ENCODE results near the gene SIRT7. TPM values are rescaled to one million over a fixed set of nuclear protein-coding genes. Genes with fewer than 3 reads are reported as not detected.

The SIRT7 gene
- total and polyA plus RNA-seq, 2 donors (not counting 1 experiment from before 2014, with no cell fraction given) = 3.3 to 18.7 TPM

DNA sequence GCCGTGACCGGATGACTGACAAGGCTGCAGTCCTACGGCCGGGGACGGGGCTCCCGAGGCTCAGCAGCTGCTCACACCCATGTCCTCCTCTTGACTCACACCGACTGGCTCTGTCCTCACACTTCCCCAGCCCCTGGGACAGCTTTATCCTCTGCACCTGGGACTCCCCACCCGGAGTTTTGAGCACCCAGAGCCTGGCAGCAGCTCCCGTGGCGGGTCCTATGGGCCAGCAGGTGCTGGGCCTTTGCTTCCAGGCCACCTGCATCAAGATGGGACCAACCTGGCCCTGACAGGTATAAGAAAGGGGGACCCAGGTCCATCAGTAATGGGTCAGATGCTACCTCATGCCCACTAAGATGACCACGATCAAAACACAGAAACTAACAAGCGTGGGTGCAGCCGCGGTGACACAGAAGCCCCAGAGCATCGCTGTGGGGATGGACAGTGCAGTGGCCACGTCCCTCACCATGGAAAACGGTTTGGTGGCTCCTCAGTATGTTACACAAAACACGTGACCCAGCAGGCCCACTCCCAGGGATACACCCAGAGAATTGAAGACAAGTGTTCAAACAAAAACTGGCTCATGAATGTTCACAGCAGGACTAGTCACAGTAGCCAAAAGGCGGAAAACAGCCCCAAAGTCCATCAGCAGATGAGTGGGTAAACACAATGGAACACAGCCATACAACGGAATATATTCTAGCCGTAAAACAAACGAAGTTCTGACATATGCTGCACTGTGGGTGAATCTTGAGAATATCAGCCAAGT is 46.3 kb upstream of the SIRT7 start:
- Histone ChIP-seq H3K27ac (ENCODE audit: insufficient read depth, low read length) (no peak overlapping the region), H3K9ac (ENCODE audit: insufficient read depth, low read length) (no peak overlapping the region), H3K4me1 (ENCODE audit: control insufficient read depth, extremely low read depth, insufficient read depth, low read length) (peaks cover 10% of the 10 kb centered on the region), H2AFZ (ENCODE audit: low read length) (no peak overlapping the region), H3K4me2 (ENCODE audit: extremely low read depth, insufficient read depth, low read length) (no peak overlapping the region), H3K36me3 (ENCODE audit: control insufficient read depth, insufficient read depth, low read length) (no peaks in the 10 kb centered on the region), H3K27me3 (ENCODE audit: control insufficient read depth, insufficient read depth, low read length) (peaks cover 25% of the 10 kb centered on the region), H3K79me2 (ENCODE audit: control insufficient read depth, insufficient read depth, low read length) (no peaks in the 10 kb centered on the region), H4K20me1 (ENCODE audit: control insufficient read depth, extremely low read depth, insufficient read depth, low read length) (no peaks in the 10 kb centered on the region), H3K9me3 (ENCODE audit: control insufficient read depth, insufficient read depth, low read depth, low read length) (no peaks in the 10 kb centered on the region), H3K4me3 (replicated peaks in 1 of 4; ENCODE audit: control extremely low read depth in 1 of 4, insufficient read depth in 1 of 4, low read depth in 3 of 4, low read length in 4 of 4) (no peak overlapping the region)
- no peak for DNase-seq (ENCODE audit: low read depth in 2 of 2)
- TF ChIP-seq EZH2 (IDR thresholded peaks at IDR 0.05; ENCODE audit: low read length, missing control alignments) (no peak), CTCF (conservative IDR thresholded peaks at IDR 0.05 in 1 of 2, IDR thresholded peaks at IDR 0.05 in 1 of 2; ENCODE audit: low read depth in 1 of 2, low read length in 2 of 2) (no peak)

- H2AFZ ChIP-seq (ENCODE audit: low read length) = no peak overlapping the region
Measured at GRCh38 chr17:81962499-81963441, 44.8 kb upstream of the SIRT7 start.

More at GRCh38 chr17:81962499-81963441, 44.8 kb upstream of the SIRT7 start:
- H3K4me2 ChIP-seq (ENCODE audit: extremely low read depth, insufficient read depth, low read length) = no peak overlapping the region
- peaks cover 36% of the 10 kb centered on the region for H3K27me3 ChIP-seq (ENCODE audit: control insufficient read depth, insufficient read depth, low read length)
- H3K27ac ChIP-seq (ENCODE audit: insufficient read depth, low read length) = no peak overlapping the region
- DNase-seq (ENCODE audit: low read depth in 2 of 2) = no peak
- H3K79me2 ChIP-seq (ENCODE audit: control insufficient read depth, insufficient read depth, low read length) = no peaks in the 10 kb centered on the region
- no peaks in the 10 kb centered on the region for H3K9me3 ChIP-seq (ENCODE audit: control insufficient read depth, insufficient read depth, low read depth, low read length)
- no peaks in the 10 kb centered on the region for H4K20me1 ChIP-seq (ENCODE audit: control insufficient read depth, extremely low read depth, insufficient read depth, low read length)
- peaks cover 10% of the 10 kb centered on the region for H3K4me1 ChIP-seq (ENCODE audit: control insufficient read depth, extremely low read depth, insufficient read depth, low read length)
- H3K9ac ChIP-seq (ENCODE audit: insufficient read depth, low read length) = no peak overlapping the region
- H3K36me3 ChIP-seq (ENCODE audit: control insufficient read depth, insufficient read depth, low read length) = no peaks in the 10 kb centered on the region
- H3K4me3 ChIP-seq (replicated peaks in 1 of 4; ENCODE audit: control extremely low read depth in 1 of 4, insufficient read depth in 1 of 4, low read depth in 3 of 4, low read length in 4 of 4) = no peak overlapping the region
- no peak for TF ChIP-seq CTCF (conservative IDR thresholded peaks at IDR 0.05 in 1 of 2, IDR thresholded peaks at IDR 0.05 in 1 of 2; ENCODE audit: low read depth in 1 of 2, low read length in 2 of 2)
- no peak for TF ChIP-seq EZH2 (IDR thresholded peaks at IDR 0.05; ENCODE audit: low read length, missing control alignments)

All from fibroblast of lung (primary cell).